ENCODE results near the gene CELF1. TPM values are rescaled to one million over a fixed set of nuclear protein-coding genes. Genes with fewer than 3 reads are reported as not detected.

Gene CELF1
- total and polyA plus RNA-seq, 9 of the 15 experiments (the other 6 are each of a cell fraction or from before 2014, with no cell fraction given) = 11.3 to 142 (median 77.4) TPM

DNA sequence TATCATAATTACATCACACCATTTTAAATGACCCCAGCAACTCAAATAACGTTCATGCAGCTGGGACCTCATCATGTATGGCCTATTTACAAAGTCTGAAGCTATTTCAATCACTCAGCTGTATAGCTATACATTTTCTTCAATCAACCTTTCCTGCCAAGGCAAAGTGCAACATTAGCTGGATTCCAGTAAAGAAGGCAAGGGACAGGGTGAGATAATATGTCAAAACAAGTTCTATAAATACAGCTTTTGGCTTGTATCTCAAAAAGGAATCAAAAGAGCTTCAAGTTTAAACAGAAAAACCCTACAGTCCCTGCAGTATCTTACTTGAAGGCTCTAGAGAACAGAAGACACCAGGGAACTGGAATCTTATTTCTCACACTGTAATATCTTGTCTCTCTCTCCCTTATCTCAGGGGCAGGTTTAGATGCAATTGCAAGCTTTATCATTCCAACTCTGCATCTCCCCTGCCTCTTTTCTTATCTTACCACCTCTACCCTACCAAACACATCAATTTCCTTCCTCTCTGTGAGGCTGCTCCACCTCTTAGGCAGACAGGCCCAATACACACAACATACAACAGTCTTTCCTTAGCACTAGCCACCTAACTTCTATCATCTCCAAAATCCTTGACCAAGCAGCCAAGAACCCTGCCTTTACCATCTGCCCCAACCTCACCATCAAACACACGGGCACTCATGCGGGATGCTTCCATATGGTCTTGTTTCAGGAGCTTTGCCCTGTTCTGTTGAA lies 34.5 kb downstream of the CELF1 start:
- no peak for FAIRE-seq
- Histone ChIP-seq H4K20me1 (replicated peaks; ENCODE audit: control insufficient read depth, insufficient read depth, low read length) (peaks cover 38% of the 10 kb centered on the region), H3K9me1 (ENCODE audit: control insufficient read depth, insufficient read depth, low read length) (peaks cover 7% of the 10 kb centered on the region), H3K4me2 (ENCODE audit: insufficient read depth, low read length) (no peak overlapping the region; the same call in 1 of the 2 replicates), H3K79me2 (ENCODE audit: control insufficient read depth, insufficient read depth, low read length) (peaks cover 96% of the 10 kb centered on the region), H3K36me3 (ENCODE audit: control insufficient read depth, insufficient read depth, low read length) (0 out of 3 replicates have a peak, but pooled peaks cover 3% of the 10 kb centered on the region), H2AFZ (ENCODE audit: low read depth, low read length) (no peak overlapping the region), H3K9ac (ENCODE audit: insufficient read depth in 1 of 2, low read depth in 2 of 2, low read length in 2 of 2) (peak overlapping the region in 1 of 2 experiments; percentile 18; a peak in 1 of 4 replicates), H3K27ac (ENCODE audit: extremely low read depth, low read depth, low read length) (peak overlapping the region; percentile 29; the same call in 1 of the 3 replicates), H3K9me3 (replicated peaks; ENCODE audit: control insufficient read depth, insufficient read depth, low read depth, low read length) (no peaks in the 10 kb centered on the region), H3K4me1 (replicated peaks in 1 of 2; ENCODE audit: control insufficient read depth in 2 of 2, insufficient read depth in 2 of 2, low read length in 2 of 2) (peaks cover 29 to 38% of the 10 kb centered on the region in 2 experiments), H3K4me3 (no peak overlapping the region), H3K27me3 (ENCODE audit: control insufficient read depth in 2 of 2, insufficient read depth in 2 of 2, low read length in 2 of 2) (no peaks in the 10 kb centered on the region)
- POLR2A ChIA-PET = interaction anchor here (0.6 to 1.7 kb wide), 4 partner anchors 9 to 89 kb away, joined by 3 to 8 read pairs (median 4); no protein-coding TSS in a partner anchor
- 37% methylated on average over 3 of the region's 3 CpGs for WGBS (ENCODE audit: insufficient coverage, low coverage, missing lambda C conversion rate)
- DNase-seq (ENCODE audit: extremely low read depth in 1 of 4, low spot score in 3 of 4) = peak in 2 of 4 experiments; percentile 17 to 26
- no TSS peak for BruUV-seq (replicated peaks)
- peak; percentile 14 for ATAC-seq
- CTCF ChIA-PET (ENCODE audit: low intra/inter-chr PET ratio) = no interaction called here
- intact Hi-C loops (cut with micrococcal nuclease) = no loop called here
- in situ Hi-C loops (cut with MboI) = no loop called here
- peak in 1 of 2 experiments; percentile 79; a peak in 2 of 4 replicates for TF ChIP-seq RCOR1 (IDR thresholded peaks at IDR 0.05; ENCODE audit: borderline replicate concordance in 1 of 2, low read depth in 2 of 2, low read length in 2 of 2)
- peak in 1 of 2 experiments; percentile 10; a peak in 2 of 4 replicates for TF ChIP-seq KDM1A (IDR thresholded peaks at IDR 0.05)
- TF ChIP-seq ZBTB8A (IDR thresholded peaks at IDR 0.05; ENCODE audit: partially characterized antibody) = no peak
- no peak for TF ChIP-seq PREB (CRISPR knock-in tag; IDR thresholded peaks at IDR 0.05)
- peak; percentile 60 for TF ChIP-seq ARID1B (IDR thresholded peaks at IDR 0.05)
- TF ChIP-seq HDGF (IDR thresholded peaks at IDR 0.05) = 0 out of 2 replicates have a peak, but pooled peaks have one; percentile 40
- TF ChIP-seq CTBP1 (IDR thresholded peaks at IDR 0.05; ENCODE audit: borderline replicate concordance) = peak; percentile 77; the same call in 1 of the 2 replicates
- peak; percentile 61 for TF ChIP-seq ZBTB40 (IDR thresholded peaks at IDR 0.05)
- no peak for TF ChIP-seq ZBTB40 (CRISPR knock-in tag; IDR thresholded peaks at IDR 0.05)
- peak; percentile 44; the same call in 1 of the 2 replicates for TF ChIP-seq EHMT2 (IDR thresholded peaks at IDR 0.05)
- 0 out of 2 replicates have a peak, but pooled peaks have one; percentile 15 for TF ChIP-seq TAL1 (IDR thresholded peaks at IDR 0.05)
- TF ChIP-seq XRCC3 (IDR thresholded peaks at IDR 0.05) = no peak
